ENCODE measurements around the gene NCKAP5.
A peak's percentile ranks its signal among the peaks of the same experiment; 100 is the strongest.

NCKAP5 gene

DNA sequence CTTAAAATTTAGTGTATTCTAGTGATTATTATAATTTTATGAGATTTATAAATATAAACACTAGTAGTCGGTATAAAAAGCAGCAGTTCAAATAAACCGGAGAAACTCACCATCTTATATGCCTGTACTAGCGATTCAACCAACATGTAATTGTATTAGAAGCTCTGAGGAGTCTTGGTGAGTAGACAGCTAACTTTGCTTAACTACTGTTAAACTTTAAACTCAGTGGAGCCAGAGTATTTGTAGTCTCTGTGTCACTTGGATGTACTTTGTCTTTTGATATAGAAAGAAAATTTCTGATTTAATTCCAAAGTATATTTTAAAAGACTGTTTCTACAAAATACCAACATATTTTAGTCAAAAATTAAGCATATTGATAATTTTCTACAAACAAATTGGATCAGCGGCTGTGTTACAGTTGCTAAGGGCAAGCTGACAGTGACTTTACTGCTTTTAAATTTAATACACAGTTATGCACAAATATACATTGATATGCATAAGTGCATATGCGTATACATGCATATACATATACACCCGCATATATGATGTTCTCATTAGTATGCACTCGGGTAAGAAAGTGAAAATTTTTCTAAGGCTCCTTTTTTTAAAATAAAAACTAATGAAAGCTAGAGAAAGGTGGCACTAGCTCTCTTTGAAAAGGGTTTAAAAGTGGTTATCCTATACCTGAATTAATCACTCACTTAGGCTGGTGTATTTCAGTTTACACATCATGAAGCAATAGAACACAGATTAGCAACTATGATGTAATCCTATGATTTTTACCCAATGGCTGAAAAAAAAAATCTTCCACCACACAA lies 374.5 kb downstream of the NCKAP5 start:
- no peak for FAIRE-seq

DNA sequence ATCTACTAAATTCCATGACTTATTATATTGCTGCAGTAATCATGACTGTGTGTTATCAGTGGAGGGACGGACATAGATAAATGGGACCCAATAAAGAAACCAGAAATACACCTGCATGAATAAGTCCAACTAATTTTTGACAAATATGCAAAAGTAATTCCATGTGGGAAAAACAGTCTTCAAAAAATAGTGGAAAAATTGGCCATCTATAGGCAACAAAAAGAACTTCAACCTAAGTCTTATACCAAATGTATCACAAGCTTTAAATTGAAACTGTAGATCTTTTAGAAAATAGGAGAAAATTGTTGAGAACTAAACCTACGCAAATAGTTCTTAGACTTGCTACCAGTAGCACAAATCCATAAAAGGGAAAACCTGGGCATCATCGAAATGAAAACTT lies 376.2 kb downstream of the NCKAP5 start:
- FAIRE-seq = no peak

DNA sequence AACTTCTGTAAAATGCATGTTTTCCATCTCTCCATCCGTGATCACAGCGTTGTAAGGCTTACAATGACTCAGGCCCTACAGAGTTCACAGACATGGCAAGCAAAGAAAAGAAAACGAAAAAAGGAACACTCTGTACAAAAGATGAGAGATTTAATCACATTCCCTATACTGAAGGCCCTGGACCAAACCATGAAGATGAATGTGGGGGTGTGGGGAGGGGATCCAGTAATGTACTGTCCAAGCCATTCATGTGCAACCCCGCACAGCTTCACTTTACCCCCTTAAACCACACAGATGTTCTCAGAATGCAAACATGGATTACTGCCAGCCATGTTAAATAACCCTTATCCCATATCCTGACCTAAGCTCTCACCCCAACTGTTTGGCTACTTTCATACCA lies 391.1 kb downstream of the NCKAP5 start:
- FAIRE-seq = no peak

DNA sequence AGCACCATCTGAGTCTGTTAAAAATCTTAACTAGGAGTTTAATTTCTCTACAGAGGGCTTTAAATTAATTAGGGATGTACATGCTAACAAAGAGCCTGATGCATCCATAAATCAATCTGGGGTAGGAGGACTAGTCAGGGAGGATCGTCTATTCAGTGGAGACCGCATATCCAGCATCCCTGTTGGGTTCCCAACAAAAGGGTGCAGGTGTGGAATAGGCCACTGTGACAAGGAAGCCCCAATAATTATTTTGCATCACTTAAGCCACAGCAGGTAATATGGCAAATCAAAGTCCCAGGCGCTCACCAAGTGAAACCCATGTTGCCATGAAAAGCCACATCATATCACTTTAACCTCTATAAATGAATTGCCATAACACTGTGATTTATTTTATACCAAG lies 392.3 kb downstream of the NCKAP5 start:
- FAIRE-seq = no peak

DNA sequence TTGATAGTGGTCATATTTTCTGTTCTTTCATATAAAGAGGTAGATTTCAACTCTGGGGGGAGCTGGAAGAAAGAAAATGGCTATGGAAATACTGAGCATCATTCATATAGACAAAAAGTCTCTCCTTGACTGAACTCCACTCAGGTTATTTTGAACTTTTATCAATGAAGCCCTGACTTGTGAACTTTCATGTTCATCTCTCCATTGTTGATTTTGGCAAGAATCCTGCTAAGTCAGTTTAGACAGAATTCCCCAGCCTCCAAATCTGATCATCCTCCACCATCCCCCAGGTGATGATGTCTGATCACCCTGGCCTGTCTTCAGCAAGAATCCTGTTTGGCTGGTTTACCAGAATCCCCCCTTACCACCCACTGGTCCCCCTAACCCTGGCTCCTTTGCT lies 395.0 kb downstream of the NCKAP5 start:
- FAIRE-seq = no peak

DNA sequence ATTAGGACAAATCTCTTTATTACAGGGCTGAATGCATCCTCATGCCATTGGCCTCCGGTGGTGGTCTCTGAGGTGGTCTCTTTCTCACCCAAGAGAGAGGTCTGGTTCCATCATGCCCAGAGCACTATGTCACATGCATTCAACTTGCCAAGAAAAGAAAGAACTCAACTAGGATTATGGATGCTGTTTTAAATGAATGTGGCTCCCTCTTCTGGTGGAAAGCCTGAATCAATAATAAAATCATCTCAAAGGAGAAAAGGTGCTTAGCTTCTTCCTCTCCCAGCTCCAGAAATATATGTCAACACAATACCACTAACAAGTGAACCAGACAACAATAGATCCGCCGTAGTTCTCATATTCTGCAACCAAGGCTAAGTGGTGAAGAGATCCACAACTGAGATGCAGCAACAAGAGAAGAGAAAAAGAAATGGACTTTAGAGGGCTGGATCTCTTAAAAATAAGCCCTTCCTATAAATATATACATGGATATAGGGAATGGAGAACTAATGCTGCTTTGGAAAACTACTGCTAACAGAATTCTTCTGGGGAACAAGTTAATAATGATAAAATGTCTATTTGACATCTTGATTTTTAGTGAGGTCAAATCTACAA lies 396.8 kb downstream of the NCKAP5 start:
- peak; percentile 96 for FAIRE-seq

DNA sequence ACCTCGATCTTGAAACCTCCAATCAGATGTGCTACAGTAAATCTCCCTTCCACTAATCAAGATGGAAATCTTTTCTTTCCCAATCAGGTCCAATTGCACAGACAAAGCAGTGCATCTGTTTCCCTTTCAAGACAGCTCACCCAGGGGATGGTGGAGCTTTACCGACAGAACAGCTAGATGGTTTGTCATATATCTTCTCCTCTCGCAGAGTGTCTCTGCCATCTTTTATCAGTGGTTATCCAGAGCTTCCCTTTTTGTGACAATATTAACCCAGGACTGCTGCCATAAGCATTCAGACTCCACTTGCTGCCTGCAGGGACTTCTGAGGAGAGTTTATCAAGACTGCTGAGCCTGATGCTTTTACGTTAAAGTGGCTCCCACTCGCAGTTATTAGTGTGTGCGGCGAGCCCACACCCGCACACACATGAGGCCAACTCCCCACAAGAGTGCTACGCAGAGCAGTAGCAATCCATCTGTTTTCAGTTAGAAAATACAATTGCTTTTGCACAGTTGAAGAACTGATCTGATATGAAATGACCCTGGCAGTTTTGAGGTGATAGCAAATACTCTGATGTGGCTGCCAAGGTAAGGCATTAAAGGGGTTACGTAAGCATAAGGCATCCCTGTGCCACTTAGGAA lies 398.9 kb downstream of the NCKAP5 start:
- FAIRE-seq = no peak

- no peak for FAIRE-seq
Observed at GRCh38 chr2:133167990-133168389, 400.3 kb downstream of the NCKAP5 start.

DNA sequence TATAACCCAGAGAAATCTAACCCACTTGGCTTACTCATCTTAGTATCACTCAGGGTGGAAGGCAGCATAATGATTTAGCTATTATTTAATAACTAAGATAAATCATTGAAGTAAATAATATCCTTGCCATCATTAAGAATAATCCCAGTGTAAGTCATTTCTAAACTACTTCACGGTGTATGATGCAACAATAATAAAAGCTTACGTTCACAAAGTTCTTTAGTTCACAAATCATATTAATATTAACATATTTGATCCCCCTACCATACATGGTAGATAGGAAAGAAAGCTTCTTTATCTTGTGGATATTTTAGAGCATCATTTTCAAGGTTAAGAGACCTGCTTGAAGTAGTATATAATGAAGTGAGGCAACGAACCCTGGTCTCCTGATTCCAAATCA lies 401.0 kb downstream of the NCKAP5 start:
- no peak for FAIRE-seq

DNA sequence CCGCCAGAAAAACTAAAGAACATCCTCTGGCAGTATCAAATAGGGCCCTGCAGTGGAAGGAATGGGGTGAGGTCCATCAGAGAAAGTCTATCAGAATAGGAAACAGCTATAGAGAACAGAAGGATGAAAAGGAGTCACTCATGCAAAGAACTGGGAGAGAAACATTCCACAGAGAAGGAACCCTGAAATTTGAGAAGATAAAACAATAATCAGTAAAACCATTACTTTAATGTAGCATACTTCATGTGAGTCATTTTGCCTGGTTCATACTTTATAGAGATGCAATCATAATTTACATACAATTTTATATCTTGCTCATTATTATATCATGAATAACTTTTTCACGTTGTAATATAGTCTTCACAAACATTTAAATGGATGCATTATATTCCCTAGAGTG lies 402.2 kb downstream of the NCKAP5 start:
- FAIRE-seq = no peak

GRCh38 chr2:133163111-133163510 lies 405.2 kb downstream of the NCKAP5 start:
- FAIRE-seq = no peak

DNA sequence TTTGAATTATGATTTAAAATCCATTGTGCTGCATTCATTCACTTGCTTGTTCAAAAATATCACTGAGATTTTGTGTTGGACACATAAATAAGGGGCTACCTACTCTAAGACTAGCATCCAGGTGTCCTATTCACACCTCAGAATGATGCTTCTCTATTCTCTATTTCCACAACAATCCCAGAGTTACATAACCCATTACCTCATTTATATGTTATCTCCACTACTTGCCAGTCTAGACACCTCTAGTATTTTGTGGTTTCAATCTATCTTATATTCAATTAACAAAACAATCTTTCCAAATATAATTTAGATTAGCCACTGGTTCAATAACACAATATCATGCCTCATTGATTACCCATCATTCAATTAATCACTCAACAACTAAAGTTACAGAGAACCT lies 409.8 kb downstream of the NCKAP5 start:
- no peak for FAIRE-seq

DNA sequence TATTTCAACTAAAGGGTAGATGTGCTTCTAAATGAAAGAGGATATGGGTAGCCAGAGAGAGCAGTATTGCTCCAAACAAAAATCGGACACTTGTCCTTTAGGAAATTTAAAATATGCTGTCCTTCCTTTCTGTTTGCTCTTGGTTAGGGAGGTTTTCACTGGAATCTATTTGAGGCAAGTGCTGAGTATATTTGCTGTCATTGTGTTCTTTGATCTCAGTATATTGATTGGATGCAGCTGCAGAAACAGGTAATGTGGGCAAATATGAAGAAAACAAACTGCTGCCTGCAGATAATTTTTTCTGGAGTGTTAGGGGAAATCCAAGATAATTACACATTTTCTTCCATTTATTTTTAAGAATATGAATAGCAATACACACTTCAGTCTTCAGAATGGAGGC lies 410.2 kb downstream of the NCKAP5 start:
- no peak for FAIRE-seq

GRCh38 chr2:133157141-133157540 lies 411.1 kb downstream of the NCKAP5 start:
- FAIRE-seq = no peak

DNA sequence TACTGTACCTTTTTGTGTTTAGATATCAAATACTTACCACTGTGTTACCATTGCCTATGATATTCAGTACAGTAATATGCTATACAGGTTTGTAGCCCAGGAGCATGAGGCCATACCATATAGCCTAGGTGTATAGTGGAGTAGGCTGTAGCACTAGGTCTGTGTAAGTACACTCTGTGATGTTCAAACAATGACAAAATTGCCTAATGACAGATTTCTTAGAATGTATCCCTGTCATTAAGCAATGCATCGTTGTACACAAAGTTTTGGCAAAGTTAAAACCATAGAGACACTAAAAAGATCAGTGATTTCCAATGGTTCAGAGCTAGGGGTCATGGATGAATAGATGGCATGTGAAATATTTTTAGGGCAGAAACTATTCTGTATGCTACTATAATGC lies 415.5 kb downstream of the NCKAP5 start:
- no peak for FAIRE-seq

DNA sequence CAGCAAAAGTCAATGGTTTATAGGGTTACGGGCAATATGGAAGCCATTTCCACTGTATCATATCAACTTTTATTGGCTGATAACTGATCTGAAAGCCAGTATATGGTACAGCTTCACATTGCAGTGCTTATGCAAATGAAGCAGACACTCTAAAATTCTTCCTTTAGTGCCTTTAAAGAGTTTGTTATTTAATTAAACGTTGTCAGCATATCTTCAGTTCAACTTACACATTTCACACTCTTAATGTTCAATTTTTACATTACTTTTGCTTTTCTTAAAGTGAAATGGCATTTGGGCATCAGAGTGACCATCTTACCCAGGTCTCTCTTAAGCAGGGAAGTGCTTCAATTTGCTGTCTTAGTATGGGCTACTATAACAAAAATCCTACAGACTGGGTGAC lies 420.1 kb downstream of the NCKAP5 start:
- no peak for FAIRE-seq

DNA sequence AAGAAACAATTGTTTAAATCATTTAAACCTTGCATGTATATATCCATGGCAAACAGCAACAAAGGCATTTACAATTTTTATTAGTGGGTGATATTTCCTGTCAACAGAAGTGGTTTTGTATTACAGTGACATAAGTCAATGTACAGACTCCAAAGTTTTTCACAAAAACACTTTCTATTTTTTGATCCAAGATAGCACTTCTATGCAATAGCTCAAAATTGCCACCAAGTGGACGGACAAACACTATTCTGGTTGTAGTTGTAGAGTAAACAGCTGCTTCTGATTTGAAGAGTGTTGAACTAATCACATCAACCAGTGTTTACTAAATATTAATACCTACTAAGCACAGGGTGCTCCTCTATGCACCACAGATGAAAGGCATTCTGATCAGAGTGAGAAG lies 421.4 kb downstream of the NCKAP5 start:
- FAIRE-seq = no peak

DNA sequence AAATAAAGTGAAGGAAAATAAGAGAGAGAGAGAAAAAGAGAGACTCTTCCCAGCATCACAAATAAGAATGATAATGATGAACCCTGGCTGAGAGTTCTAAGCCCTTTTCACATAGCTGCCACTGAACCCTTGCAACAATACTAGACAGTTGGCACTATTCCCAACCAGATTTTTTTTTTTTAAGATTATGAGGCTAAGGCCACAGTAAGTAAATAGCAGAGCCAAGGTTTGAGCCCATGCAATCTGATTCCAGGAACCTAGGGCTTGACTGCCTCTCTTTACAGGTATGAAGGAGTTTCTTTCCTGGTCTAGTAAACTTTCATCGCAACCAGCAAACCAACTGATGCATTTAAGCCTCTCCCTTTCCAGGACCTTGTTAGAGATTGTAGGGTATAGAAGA lies 424.6 kb downstream of the NCKAP5 start:
- no peak for FAIRE-seq

- FAIRE-seq = no peak
Observed at GRCh38 chr2:133142087-133142486, 426.2 kb downstream of the NCKAP5 start.

GRCh38 chr2:133140620-133141019 lies 427.6 kb downstream of the NCKAP5 start:
- FAIRE-seq = no peak

- no peak for FAIRE-seq
Observed at GRCh38 chr2:133139847-133140533, 428.3 kb downstream of the NCKAP5 start.

- FAIRE-seq = no peak
Observed at GRCh38 chr2:133138693-133139092, 429.6 kb downstream of the NCKAP5 start.

- FAIRE-seq = no peak
Observed at GRCh38 chr2:133135035-133135654, 433.1 kb downstream of the NCKAP5 start.
